ENCODE data around the gene TEX2. TPM values are rescaled to one million over a fixed set of nuclear protein-coding genes. Genes with fewer than 3 reads are reported as not detected.
"Not testable (repeated sequence)": the region's sequence is repeated elsewhere in the genome, so short reads cannot be mapped to it uniquely, and the experiment has no call there.

TEX2 gene
- polyA plus RNA-seq, 1 of the 3 experiments (the other 2 are of a cell fraction), result 24.0 TPM

- H3K4me3 ChIP-seq (ENCODE audit: low read depth in 2 of 2, low read length in 1 of 2), result peak overlapping the region; percentile 1 to 45; a peak in 3 of 4 replicates
- H3K27me3 ChIP-seq (ENCODE audit: insufficient read depth), result no peaks in the 10 kb centered on the region
- no peaks in the 10 kb centered on the region for H3K9me3 ChIP-seq
- peaks cover 33 to 40% of the 10 kb centered on the region in 2 experiments for H3K4me1 ChIP-seq (ENCODE audit: control insufficient read depth in 1 of 2, insufficient read depth in 2 of 2, low read depth in 1 of 2, low read length in 1 of 2)
- H3K27ac ChIP-seq (ENCODE audit: low read depth in 2 of 2, low read length in 1 of 2), result peak overlapping the region; percentile 79 to 97
- H3K9me2 ChIP-seq, result no peaks in the 10 kb centered on the region
- peak overlapping the region; percentile 30; the same call in 1 of the 2 replicates for H3K9ac ChIP-seq
- CTCF ChIA-PET, result interaction anchor here (0.7 to 3.8 kb wide), 11 partner anchors 11 to 211 kb away, joined by 3 to 22 read pairs (median 5); no protein-coding TSS in a partner anchor
- H3K79me2 ChIP-seq (ENCODE audit: insufficient read depth), result peaks cover 81% of the 10 kb centered on the region
- peaks cover 0 to 3% of the 10 kb centered on the region in 2 experiments for H3K36me3 ChIP-seq (replicated peaks in 1 of 2; ENCODE audit: control insufficient read depth in 1 of 2, insufficient read depth in 2 of 2, low read length in 1 of 2)
- H3K4me2 ChIP-seq, result peak overlapping the region; percentile 75
- H4K20me1 ChIP-seq (ENCODE audit: insufficient read depth), result no peaks in the 10 kb centered on the region
- no peak overlapping the region for H2AFZ ChIP-seq (ENCODE audit: low read depth)
- 30% methylated on average over 5 of the region's 5 CpGs for WGBS (ENCODE audit: low lambda C conversion rate)
- H3F3A ChIP-seq (replicated peaks; ENCODE audit: insufficient read depth), result peaks cover 45% of the 10 kb centered on the region
- POLR2A ChIA-PET, result interaction anchor here (0.6 to 3.0 kb wide), 6 partner anchors 8 to 94 kb away, joined by 3 to 22 read pairs (median 5); no protein-coding TSS in a partner anchor
- TF ChIP-seq, protein P1, sequence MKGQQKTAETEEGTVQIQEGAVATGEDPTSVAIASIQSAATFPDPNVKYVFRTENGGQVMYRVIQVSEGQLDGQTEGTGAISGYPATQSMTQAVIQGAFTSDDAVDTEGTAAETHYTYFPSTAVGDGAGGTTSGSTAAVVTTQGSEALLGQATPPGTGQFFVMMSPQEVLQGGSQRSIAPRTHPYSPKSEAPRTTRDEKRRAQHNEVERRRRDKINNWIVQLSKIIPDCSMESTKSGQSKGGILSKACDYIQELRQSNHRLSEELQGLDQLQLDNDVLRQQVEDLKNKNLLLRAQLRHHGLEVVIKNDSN (IDR thresholded peaks at IDR 0.05; ENCODE audit: borderline replicate concordance, low read depth), result no peak
- TF ChIP-seq MXI1 (IDR thresholded peaks at IDR 0.05; ENCODE audit: low read depth, low read length) (peak; percentile 9; the same call in 1 of the 2 replicates), RXRA (IDR thresholded peaks at IDR 0.05; ENCODE audit: borderline replicate concordance, low read depth) (no peak), GATA2 (CRISPR knock-in tag; IDR thresholded peaks at IDR 0.05) (no peak), POLR2AphosphoS5 (IDR thresholded peaks at IDR 0.05; ENCODE audit: low read depth, low read length) (no peak)
- peak; percentile 39 for DNase-seq
These were observed 22.8 kb downstream of the TEX2 start for GRCh38 chr17:64240261-64240740.

DNA sequence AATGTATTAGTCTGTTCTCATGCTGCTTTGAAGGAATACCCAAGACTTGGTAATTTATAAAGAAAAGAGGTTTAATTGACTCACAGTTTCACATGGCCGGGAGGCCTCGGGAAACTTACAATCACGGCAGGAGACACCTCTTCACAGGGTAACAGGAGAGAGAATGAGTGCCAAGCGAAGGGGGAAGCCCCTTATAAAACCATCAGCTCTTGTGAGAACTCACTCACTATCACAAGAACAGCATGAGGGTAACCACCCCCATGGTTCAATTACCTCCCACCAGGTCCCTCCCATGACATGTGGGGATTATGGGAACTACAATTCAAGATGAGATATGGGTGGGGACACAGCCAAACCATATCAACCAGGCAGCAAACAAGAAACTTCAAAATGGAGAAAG is 24.6 kb downstream of the TEX2 start:
- H2AFZ ChIP-seq (ENCODE audit: low read depth); H3K4me3 ChIP-seq (ENCODE audit: low read depth in 2 of 2, low read length in 1 of 2); POLR2A ChIA-PET; H3K9me2 ChIP-seq; H3K9ac ChIP-seq; DNase-seq; H3K27me3 ChIP-seq (ENCODE audit: insufficient read depth); H3K4me2 ChIP-seq; H4K20me1 ChIP-seq (ENCODE audit: insufficient read depth); H3K36me3 ChIP-seq (replicated peaks in 1 of 2; ENCODE audit: control insufficient read depth in 1 of 2, insufficient read depth in 2 of 2, low read length in 1 of 2); H3K9me3 ChIP-seq: not testable (repeated sequence)
- Histone ChIP-seq H3F3A (replicated peaks; ENCODE audit: insufficient read depth) (peaks cover 32% of the 10 kb centered on the region), H3K79me2 (ENCODE audit: insufficient read depth) (peaks cover 83% of the 10 kb centered on the region), H3K4me1 (ENCODE audit: control insufficient read depth in 1 of 2, insufficient read depth in 2 of 2, low read depth in 1 of 2, low read length in 1 of 2) (peaks cover 18 to 43% of the 10 kb centered on the region in 2 experiments), H3K27ac (ENCODE audit: low read depth in 2 of 2, low read length in 1 of 2) (peak overlapping the region in 1 of 2 experiments; percentile 73; a peak in 2 of 4 replicates)
- CTCF ChIA-PET, result interaction anchor here (1.0 to 3.8 kb wide), 6 partner anchors 9 to 68 kb away, joined by 3 to 22 read pairs (median 9); no protein-coding TSS in a partner anchor
- WGBS (ENCODE audit: low lambda C conversion rate), result 78% methylated on average over 4 of the region's 4 CpGs

DNA sequence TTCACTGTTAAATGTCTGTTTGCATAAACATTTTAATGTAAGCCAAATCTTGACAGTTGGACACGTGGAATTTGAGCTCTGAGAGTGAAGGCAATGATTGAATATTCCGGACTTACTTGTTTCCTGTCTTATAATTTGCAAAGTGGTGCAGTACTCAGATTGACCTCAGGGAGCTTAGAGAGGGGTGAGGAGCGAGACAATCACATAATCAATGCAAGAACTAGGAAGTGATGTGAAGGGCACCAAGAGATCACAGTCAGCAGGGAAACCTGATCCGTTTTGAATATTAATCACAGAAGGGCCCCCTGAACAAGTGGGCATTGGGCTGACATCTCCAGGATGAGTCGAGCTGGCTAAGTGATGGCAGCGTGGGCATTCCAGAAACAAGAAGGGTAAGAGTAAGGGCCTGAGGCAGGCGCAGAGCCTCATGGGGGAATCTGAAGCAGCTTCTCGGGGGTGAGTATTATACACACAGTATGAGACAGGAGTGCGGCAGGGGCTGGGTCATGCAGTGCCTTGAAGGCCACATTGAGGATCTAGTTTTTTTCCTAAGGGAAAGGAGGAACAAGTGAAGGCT is 26.1 kb downstream of the TEX2 start:
- no peaks in the 10 kb centered on the region for H3K9me2 ChIP-seq
- H3K4me3 ChIP-seq (ENCODE audit: low read depth in 2 of 2, low read length in 1 of 2), result no peak overlapping the region
- TF ChIP-seq, protein P2, sequence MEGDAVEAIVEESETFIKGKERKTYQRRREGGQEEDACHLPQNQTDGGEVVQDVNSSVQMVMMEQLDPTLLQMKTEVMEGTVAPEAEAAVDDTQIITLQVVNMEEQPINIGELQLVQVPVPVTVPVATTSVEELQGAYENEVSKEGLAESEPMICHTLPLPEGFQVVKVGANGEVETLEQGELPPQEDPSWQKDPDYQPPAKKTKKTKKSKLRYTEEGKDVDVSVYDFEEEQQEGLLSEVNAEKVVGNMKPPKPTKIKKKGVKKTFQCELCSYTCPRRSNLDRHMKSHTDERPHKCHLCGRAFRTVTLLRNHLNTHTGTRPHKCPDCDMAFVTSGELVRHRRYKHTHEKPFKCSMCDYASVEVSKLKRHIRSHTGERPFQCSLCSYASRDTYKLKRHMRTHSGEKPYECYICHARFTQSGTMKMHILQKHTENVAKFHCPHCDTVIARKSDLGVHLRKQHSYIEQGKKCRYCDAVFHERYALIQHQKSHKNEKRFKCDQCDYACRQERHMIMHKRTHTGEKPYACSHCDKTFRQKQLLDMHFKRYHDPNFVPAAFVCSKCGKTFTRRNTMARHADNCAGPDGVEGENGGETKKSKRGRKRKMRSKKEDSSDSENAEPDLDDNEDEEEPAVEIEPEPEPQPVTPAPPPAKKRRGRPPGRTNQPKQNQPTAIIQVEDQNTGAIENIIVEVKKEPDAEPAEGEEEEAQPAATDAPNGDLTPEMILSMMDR (IDR thresholded peaks at IDR 0.05), result peak; percentile 54
- TF ChIP-seq RAD21 (IDR thresholded peaks at IDR 0.05; ENCODE audit: low read length), result no peak
- H4K20me1 ChIP-seq (ENCODE audit: insufficient read depth), result no peaks in the 10 kb centered on the region
- 78% methylated on average over 9 of the region's 9 CpGs for WGBS (ENCODE audit: low lambda C conversion rate)
- peaks cover 26% of the 10 kb centered on the region for H3F3A ChIP-seq (replicated peaks; ENCODE audit: insufficient read depth)
- H3K4me2 ChIP-seq, result no peak overlapping the region
- peaks cover 83% of the 10 kb centered on the region for H3K79me2 ChIP-seq (ENCODE audit: insufficient read depth)
- peak overlapping the region in 1 of 2 experiments; percentile 11; a peak in 1 of 4 replicates for H3K27ac ChIP-seq (ENCODE audit: low read depth in 2 of 2, low read length in 1 of 2)
- no peak overlapping the region for H3K9ac ChIP-seq
- ChIA-PET CTCF (interaction anchor here (0.7 to 2.3 kb wide), 13 partner anchors 9 to 91 kb away, joined by 3 to 17 read pairs (median 4); no protein-coding TSS in a partner anchor), POLR2A (interaction anchor here (1.6 kb wide), 1 partner anchor 25 kb away, joined by 3 read pairs; no protein-coding TSS in a partner anchor)
- peaks cover 1 to 6% of the 10 kb centered on the region in 2 experiments for H3K36me3 ChIP-seq (replicated peaks in 1 of 2; ENCODE audit: control insufficient read depth in 1 of 2, insufficient read depth in 2 of 2, low read length in 1 of 2)
- no peak for DNase-seq
- H2AFZ ChIP-seq (ENCODE audit: low read depth), result no peak overlapping the region
- peaks cover 16 to 43% of the 10 kb centered on the region in 2 experiments for H3K4me1 ChIP-seq (ENCODE audit: control insufficient read depth in 1 of 2, insufficient read depth in 2 of 2, low read depth in 1 of 2, low read length in 1 of 2)
- no peaks in the 10 kb centered on the region for H3K27me3 ChIP-seq (ENCODE audit: insufficient read depth)
- H3K9me3 ChIP-seq, result no peaks in the 10 kb centered on the region
